ENCODE results near the gene ABR. TPM values are rescaled to one million over a fixed set of nuclear protein-coding genes. Genes with fewer than 3 reads are reported as not detected.
"Not testable (repeated sequence)": the region's sequence is repeated elsewhere in the genome, so short reads cannot be mapped to it uniquely, and the experiment has no call there.

ABR gene
- total RNA-seq, 1 donor from 2014 or later = 34.7 TPM

- DNase-seq (ENCODE audit: low read depth in 2 of 2) = no peak
These were observed 107.2 kb downstream of the ABR start for GRCh38 chr17:1072551-1072961.

DNA sequence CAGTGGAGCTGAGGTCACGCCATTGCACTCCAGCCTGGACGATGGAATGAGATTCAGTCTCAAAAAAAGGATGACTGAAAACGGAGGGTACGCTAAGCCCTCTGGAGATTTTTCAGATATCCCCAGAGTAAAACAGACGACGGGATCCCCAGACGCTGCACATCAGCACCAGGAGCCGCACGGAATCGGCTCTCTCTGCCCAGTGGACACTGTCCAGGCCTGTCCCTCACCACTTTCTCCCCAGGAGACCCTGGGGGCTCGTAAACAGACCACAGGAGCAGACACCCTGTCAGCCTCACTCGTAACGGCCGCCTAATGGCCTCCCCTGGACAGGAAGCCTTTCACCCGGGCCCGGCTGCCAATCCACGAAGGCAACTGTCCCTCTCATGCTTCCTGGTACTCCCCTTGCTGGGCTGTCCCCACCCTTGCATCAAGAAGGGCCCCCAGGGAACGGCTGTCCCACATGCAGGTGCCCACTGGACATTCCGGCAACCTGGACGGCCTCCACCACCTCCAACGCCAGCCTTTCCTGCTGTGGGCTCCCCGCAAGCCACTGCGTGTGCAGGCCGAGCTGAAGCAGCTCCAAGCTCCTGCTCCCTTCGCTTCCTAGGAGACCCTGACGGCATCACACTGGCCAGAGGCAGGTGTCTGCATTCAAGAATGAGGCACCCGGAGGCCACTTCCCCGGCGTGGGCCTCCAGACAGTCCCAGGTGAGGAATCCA is 108.5 kb downstream of the ABR start:
- DNase-seq (ENCODE audit: low read depth in 2 of 2) = no peak

GRCh38 chr17:1070411-1070810 is 109.4 kb downstream of the ABR start:
- DNase-seq (ENCODE audit: low read depth in 2 of 2) = no peak

GRCh38 chr17:1069847-1070246 is 109.9 kb downstream of the ABR start:
- no peak for DNase-seq (ENCODE audit: low read depth in 2 of 2)

DNA sequence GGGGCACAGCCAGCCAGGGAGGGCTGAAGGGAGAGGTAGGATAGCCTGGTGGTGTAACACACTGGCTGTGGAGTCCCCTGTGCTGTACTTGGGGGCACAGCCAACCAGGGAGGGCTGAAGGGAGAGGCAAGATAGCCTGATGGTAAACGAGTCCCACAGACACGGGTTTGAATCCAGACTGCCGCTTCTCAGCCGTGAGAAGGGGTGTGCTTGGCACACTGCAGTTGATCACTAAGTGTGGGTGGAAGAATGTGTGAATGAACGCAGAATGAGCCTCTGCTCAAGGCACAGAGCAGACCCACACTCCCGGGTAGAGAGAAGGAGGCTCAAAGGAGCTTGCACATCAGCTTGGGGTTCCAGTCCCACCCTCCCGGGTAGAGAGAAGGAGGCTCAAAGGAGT is 111.4 kb downstream of the ABR start:
- DNase-seq (ENCODE audit: low read depth in 2 of 2) = no peak

DNA sequence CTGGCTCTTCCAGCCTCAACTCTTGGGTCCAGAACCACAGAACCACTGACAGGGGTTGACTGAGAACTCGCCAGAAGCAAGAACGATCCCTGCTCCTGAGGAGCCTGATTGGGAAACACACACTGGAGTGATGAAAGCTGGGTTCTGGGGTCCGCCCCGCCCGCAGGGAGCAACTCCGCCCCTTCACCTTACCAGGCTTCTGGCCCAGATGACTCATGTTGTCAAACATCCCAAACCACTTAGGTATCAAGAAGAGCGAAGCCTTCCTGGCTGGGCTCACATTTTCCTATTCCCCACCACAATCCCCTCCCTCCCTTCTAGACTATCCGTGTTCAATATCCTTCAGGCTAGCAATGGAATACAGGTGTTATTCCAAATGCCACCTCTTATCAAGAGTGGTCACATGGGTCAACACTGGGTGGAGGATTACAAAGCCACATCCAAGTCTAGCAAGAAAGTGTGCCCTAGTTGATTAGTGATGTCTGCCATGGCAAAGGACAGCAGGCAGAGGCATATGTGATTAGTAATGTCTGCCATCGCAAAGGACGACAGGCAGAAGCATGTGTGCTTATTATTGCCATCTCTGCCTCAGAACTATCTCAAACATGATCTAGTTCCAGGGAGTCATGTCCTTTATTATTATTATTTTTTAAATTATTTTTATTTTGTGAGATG is 112.4 kb downstream of the ABR start:
- DNase-seq (ENCODE audit: low read depth in 2 of 2) = no peak

- DNase-seq (ENCODE audit: low read depth in 2 of 2) = not testable (repeated sequence)
These were observed 114.4 kb downstream of the ABR start for GRCh38 chr17:1065416-1065815.

DNA sequence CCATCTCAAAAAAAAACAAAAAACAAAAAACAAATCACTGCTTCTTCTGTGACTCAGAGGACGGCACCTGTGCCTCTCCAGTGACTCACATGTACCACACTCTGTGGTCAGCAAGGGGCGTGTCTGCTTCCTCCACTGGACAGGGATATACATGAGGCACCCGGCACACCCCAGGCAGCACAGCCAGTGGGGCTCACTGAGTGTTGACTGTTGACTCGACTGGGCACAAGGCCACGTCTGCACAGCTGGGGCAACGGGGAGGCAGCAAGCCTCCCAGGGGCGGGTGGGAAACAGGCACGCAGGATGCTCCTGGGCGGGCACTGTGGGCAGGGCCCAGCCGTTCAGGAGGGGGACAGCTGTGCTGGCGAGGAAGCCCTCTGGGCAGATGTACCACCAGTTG is 118.8 kb downstream of the ABR start:
- peak; percentile 86 to 97 for DNase-seq (ENCODE audit: low read depth in 2 of 2)

- DNase-seq (ENCODE audit: low read depth in 2 of 2) = no peak
These were observed 120.5 kb downstream of the ABR start for GRCh38 chr17:1059131-1059795.

DNA sequence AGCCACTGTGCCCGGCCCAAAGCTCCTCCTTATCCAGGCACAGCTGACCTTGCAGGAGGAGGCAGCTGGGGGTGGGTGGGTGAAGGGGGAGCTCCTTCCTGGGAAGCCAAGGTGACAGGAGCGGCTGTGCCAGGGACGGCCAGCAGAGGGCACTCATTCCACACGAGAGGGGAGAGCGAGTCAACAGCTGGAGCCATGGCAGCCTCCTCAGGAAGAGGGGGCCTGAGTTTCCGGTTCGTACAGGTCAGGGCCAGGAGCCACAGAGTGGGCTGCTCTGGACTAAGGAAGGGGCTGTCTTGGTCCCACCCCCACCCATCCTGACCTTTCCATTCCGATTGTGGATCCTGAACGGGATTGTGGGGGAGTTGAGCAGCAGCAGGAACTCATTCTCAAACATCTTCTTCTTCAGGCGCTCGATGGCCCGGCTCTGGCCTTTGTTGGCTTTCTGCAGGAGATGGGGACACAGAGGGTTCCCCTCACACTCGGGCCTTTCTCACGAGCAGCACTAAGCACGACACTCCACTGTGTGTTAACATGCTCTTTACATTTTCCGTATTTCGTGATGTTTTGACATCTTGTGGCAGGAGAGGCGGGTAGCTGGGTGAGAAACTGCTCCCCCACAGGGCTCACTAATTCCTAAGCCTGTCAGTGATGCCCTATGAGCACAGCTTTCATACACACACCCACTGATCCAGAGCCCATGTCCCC is 121.2 kb downstream of the ABR start:
- peak in 1 of 2 donors; percentile 65 for DNase-seq (ENCODE audit: low read depth in 2 of 2)

DNA sequence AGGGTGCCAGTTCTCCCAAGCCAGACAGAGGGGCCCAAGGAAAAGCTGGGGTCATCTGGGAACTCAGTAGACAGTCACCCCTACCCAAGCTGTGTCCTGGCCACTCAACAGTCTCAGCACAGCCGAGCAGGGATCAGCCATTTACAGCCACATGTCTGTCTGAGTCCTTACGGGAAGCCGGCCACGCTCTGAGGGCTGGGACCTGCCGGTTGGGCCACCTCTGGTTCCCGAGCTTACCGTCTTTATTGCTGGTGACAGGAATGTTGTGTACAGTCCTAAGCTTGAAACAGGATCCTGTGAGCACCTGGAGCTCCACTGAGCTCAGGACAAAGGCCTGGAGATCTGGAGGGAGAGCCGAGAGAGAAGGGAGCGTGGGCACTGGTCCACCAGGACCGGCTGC is 123.0 kb downstream of the ABR start:
- no peak for DNase-seq (ENCODE audit: low read depth in 2 of 2)

GRCh38 chr17:1055751-1056645 is 123.8 kb downstream of the ABR start:
- DNase-seq (ENCODE audit: low read depth in 2 of 2) = peak; percentile 41 to 76

- DNase-seq (ENCODE audit: low read depth in 2 of 2) = no peak
These were observed 124.5 kb downstream of the ABR start for GRCh38 chr17:1055231-1055630.

- DNase-seq (ENCODE audit: low read depth in 2 of 2) = no peak
These were observed 125.1 kb downstream of the ABR start for GRCh38 chr17:1054656-1055055.

DNA sequence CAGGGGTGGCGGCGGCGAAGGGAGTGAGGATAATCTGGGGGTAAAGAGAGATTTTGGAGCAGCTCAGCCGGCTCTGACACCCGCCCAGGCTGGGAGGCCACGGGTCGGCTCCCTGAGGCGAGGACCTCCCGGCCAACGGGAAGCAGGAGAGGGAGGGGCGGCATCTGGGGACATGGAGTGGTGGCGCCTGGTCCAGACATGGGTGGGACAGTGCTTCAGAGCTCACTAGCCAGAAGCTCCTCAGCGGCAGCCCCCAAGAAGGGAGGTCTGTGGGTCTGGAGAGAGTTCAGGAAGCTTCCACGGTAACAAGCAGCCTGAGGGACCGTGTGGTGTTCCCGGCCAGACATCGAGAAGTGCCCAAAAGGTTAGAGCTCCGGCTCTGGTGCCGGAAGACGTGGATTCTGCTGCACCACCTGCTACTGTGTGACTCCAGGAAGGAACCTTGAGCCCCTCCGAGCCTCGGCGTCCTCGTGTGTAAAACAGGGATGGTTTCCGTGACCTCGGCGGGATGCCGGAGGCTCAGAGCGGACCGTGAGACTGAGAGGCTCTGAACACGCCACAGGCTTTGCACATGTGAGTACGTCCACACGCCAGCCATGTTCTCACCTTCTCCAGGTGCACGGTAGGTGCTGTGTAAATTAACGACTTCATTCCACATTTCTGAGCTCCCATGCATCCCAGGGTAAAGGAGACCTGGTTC is 126.0 kb downstream of the ABR start:
- no peak for DNase-seq (ENCODE audit: low read depth in 2 of 2)

DNA sequence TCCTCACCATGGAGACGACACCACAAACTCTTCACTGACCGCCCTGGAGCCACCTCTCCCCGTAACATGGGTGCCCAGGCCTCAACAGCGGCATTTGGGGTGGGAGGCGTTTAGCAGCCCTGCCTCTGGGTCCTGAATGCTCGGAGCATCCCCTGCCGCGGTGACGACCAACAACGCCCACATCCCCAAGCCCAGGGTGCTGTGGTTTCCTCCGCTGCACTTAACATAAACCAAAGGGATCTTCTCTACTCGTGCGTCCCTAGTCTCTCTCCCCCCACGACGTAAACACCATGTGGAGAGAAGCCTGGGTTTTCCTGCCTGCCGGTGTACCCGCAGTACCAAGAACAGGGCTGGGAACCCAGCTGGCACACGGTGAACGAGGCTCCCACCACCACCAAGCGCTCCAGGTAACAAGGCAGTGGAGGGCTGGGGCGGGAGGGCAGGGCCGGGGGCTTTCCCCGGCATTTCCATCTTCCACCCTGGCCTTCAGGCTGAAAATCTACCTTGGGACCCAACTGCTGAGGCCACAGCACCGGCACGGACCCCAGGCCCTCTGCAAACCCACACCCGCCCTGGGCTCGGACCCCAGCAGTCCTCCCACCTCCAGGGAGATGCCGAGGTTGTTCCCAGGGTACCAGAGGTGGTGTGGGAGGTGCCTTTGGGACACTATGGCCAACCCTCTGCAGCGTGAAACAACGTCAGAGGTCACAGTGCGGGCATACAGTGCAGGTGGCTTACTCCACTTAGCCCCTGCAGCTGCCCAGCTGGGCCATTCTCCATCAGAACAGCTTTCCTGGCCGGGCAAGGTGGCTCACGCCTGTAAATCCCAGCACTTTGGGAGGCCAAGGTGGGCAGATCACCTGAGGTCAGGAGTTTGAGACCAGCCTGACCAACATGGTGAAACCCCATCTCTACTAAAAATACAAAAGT is 128.5 kb downstream of the ABR start:
- no peak for DNase-seq (ENCODE audit: low read depth in 2 of 2)

- DNase-seq (ENCODE audit: low read depth in 2 of 2) = no peak
These were observed 129.4 kb downstream of the ABR start for GRCh38 chr17:1050246-1050995.

DNA sequence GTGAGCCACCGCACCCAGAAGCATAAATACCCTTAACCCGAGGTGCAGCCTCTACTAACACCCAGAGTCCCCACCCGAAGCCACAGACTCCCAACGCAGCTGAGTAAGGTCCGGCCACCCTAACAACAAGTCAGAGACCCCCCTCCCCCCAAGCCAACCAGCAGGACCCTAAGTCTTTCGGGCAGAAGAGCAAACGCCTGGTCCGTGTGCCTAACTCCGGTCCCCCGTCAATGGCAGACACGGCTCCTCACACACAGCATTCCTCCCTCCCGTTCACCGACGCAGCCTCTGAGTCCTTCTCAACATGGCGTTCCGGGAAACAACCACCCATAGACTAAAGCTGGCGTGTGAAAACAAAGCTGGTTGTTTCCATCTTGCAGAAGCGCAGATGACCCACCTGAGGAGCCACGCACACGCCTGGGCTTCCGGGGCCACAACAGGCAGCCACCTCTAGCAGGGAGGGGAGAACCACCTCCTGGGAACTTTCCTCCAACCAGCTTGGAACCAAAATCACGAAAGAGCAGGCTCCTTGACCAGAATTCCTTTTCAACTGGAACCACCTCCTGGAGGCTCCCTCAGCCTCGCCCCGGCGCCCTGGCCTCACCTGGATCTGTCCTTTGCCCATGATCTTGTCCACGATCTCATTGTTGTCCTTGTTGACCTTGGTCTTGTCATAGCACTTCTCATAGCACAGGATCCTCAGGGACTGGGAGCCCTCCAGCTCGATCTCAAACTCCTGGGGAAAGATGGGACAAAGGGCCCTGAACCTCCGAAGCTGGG is 130.1 kb downstream of the ABR start:
- DNase-seq (ENCODE audit: low read depth in 2 of 2) = no peak

Measured in dermis microvascular lymphatic vessel endothelial cell (primary cell).